GM12874 (cell line): Measurements from ENCODE around the gene SLC22A4.

Source experiments
- TF ChIP-seq, protein P1 (sequence below): IDR thresholded peaks from 2 replicates; pipeline ENCODE4 v1.5.1; 2011; ENCODE audit warnings: low read depth, mild to moderate bottlenecking, control low read depth, low read length, moderate library complexity; ENCODE audit not compliant: insufficient read depth

The SLC22A4 gene

DNA sequence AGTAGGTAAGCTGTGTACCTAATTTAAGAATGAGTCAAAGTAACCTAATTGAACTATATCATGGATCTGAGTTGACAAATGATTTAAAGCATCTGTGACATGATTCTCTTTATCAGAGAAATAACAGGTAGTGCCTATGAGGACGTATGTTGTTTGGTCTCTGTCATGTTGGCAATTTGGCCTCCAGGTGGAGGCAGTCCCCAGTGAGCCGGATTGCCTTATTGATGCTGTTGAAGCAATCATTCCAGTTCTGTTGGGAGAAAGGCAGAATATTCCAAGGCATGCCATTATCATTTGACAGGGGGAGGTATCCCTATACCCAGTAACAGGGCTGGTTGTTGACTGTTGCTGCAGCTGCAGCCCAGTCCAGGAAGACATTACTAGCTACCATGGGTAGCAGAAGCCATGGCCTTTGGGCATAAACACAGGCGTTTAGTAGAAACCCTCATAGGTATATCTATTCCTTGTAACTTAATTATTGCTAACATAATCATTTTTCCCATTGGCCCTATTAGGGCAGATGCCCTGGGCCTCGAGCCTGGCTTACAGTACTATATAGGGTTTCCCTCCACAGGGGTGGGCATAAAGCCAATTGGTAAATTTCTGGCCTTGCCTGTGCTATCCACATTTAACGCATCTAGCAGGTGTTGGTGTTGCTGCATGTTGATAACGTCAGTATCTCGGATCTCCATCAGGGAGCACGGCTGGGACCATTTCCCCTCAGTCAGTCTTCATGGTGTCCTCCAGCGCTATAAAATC lies 12.2 kb upstream of the SLC22A4 start:
- TF ChIP-seq, protein P1, sequence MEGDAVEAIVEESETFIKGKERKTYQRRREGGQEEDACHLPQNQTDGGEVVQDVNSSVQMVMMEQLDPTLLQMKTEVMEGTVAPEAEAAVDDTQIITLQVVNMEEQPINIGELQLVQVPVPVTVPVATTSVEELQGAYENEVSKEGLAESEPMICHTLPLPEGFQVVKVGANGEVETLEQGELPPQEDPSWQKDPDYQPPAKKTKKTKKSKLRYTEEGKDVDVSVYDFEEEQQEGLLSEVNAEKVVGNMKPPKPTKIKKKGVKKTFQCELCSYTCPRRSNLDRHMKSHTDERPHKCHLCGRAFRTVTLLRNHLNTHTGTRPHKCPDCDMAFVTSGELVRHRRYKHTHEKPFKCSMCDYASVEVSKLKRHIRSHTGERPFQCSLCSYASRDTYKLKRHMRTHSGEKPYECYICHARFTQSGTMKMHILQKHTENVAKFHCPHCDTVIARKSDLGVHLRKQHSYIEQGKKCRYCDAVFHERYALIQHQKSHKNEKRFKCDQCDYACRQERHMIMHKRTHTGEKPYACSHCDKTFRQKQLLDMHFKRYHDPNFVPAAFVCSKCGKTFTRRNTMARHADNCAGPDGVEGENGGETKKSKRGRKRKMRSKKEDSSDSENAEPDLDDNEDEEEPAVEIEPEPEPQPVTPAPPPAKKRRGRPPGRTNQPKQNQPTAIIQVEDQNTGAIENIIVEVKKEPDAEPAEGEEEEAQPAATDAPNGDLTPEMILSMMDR: no peak

DNA sequence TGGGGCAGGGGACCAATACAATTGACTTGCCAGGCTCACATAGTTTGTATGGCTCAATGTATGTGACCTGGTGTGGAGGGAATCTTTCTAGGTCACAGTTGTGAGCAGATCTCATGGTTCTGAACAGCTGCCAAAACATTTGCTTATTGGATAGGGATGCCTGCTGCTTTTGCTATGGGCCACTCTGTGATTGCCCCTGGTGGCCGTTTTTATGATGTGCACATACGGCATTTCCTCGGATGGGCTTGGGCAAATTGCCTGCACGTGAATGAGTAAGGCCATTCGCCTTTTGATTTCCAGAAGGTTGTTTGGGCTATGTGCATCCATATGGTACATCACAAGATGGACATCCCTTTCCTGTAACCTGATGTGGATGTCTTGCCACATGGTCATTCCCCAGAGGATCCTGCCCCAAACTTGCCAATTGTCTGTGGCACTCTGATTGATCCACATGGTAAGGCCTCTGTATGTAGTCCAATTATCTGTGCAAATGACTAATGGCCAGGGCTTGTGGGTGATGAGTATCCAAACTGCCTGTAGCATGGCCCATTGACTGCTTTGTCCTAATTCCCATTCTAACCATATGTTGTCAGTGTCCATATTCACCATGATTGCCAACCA lies 10.7 kb upstream of the SLC22A4 start:
- TF ChIP-seq, protein P1: peak; percentile 39

DNA sequence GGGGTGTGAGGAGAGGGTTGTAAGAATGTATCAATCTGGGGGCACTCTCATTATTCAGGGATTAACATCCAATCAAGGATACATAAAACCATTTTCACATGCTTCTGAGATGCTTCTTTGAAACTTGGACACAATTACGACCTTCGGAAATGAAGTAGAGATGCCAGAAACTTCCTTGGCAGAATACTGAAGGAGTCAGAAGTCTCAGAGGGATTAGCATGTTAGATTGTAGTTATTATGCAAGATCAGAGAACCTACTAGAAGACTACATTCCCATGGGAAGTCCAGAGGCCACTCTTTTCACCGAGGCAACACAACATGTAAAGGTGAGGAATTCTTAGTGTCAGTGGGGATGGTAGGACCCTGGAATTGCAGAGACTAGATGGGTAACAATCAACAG lies 5.1 kb upstream of the SLC22A4 start:
- TF ChIP-seq, protein P1: no peak

DNA sequence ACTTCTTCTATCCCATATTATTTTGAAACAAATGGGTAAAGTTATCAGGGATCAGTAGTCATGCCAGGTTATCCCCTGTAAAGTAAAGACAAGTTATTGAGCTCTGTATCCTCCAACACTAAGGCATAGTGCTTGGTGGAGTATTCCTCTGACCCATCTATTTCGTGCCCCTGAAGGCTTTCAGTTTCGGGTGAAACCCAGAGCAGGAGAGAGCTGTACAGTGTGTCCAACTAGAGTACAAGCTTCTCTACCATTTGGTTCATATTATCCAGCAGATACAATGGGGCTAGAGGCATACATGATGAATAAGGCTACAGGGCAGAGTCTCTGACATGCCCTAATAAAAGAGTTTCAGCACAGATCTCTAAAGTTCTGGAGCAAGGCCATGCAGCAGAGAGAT lies 3.2 kb upstream of the SLC22A4 start:
- TF ChIP-seq, protein P1: no peak

DNA sequence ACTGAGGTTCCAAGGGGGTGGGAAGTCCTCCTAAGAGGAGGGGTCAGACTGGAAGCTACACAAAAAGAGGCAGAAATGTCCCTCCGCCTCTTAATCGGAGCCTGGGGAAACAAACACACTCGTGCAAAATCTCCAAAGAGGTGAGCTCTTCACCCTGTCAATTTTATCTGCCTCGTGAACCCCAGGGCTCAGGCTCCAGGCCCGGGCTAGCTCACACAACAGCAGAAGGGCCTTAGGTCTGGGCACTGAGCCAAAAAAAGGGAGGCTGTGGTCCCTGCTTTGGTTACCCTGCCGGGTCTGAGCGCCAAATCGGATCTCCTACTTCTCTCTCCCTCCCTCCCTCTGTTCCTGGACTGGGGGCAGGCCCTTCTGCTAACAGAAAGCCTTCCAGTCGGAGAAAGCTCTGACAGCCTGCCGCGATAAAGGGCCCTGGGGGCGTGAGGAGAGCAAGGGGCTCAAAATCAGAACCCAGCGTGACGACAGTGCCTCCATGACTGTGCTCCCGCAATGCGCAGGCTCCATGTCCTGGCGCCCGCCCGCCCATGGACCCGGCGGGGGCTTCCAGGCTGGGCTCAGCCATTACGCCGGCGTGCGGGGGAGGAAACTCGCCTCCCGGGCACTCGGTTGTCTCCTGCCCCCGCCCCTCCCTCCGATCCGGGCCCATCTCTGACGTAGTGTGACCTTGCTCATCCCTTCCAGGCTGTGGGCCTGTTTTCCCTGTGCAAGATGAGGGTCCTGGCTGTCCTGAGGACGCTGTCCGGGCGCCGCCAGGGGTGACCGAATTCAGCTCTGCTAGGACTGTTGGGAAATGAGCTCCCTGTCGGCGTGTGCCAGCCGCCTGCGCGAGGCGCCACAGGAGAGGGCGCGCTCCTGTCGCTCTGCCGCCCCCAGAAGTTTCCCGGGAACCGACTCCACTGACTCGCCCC lies 865 bp upstream of the SLC22A4 start:
- TF ChIP-seq, protein P1: 0 out of 2 replicates have a peak, but pooled peaks have one; percentile 26

DNA sequence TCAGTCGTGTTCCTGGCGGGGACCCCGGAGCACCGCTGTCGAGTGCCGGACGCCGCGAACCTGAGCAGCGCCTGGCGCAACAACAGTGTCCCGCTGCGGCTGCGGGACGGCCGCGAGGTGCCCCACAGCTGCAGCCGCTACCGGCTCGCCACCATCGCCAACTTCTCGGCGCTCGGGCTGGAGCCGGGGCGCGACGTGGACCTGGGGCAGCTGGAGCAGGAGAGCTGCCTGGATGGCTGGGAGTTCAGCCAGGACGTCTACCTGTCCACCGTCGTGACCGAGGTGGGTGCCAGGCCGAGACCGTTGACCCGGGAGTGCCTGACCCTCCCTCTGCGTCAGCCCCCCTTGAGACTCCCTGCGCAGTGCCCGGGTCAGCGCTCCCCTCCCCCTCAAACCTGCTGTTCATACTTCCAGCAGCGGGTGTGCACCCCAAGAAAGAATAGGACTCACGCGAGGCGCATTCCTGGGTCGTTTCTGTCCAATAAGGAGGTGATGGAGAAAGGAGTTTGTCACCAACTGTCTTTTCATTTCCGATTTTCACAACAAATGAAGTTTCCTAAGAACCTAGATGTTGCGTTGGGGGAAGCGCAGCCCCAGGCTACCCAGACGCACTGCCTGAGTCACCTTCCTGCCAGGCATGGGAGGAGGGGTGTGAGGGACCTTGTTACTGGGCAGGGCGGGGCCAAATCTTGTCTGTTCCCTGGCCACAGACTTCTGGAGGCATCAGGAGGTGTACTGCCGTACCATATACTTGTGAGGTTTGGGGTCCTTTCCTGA lies 722 bp downstream of the SLC22A4 start:
- TF ChIP-seq, protein P1: no peak
